Kidney tubule cell (primary cell): Measurements from ENCODE around the gene ZFAND3.

Experiments
- DNase-seq: peaks from one replicate; pipeline ENCODE4 v3.0.0-alpha.2; 2018; ENCODE audit warnings: low spot score

Gene ZFAND3

GRCh38 chr6:38169977-38170526, 350.5 kb downstream of the ZFAND3 start:
- DNase-seq = no peak

GRCh38 chr6:38170666-38171355, 351.3 kb downstream of the ZFAND3 start:
- no peak for DNase-seq

DNA sequence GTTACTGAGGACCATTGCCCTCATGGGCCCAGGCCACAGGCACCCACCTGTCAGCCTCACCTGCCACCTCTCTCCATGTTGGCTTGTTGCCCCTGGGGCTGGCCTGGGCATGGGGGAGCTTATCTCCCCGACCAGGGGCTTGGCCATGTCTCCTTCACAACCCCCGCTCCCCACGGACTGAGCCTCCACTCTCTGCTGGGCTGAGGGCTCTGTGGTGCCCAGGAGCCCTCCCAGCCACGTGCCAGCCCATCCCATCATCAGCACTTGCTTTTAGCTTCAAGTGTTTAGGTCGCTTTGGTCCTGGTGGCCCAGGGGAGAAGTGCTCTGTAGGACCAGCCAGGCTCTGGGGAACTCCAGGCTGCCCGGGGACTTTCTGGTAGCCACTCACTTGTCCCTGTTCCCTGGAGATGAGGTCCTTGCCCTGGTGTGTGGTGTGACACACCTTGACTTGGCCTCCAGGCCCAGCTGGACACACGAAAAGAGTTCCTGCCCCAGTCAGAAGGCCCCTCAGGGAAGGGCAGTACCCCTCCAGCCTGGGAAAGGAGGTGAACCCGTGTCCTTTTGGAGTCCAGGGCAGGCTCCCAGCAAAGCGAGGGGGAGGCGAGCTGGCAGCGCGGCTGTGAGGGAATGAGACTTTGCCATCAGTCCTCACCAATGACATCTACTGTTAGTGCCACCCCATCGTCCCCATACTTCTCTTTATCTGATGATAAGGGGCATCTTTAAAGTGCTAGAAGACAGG, 352.6 kb downstream of the ZFAND3 start:
- DNase-seq = no peak

GRCh38 chr6:38172739-38173410, 353.3 kb downstream of the ZFAND3 start:
- no peak for DNase-seq

DNA sequence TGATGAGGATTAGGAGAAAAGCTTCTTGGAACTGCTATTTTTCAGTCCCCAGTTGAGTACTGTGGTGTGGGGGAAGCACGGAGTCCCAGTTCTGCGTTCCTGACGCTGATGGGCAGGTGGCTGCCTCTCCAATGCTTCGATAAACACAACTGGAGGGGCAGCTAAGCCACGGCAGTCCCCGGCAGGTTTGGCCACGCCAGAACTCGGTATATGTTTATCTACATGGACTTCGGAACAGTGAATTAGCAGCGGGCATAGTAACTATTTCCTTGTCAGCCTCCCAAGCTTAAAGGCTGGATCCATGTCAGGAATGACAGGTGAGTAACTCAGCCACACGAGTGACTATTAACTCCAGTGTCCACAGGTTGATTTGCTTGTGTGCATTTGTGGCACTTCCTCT, 354.4 kb downstream of the ZFAND3 start:
- no peak for DNase-seq

DNA sequence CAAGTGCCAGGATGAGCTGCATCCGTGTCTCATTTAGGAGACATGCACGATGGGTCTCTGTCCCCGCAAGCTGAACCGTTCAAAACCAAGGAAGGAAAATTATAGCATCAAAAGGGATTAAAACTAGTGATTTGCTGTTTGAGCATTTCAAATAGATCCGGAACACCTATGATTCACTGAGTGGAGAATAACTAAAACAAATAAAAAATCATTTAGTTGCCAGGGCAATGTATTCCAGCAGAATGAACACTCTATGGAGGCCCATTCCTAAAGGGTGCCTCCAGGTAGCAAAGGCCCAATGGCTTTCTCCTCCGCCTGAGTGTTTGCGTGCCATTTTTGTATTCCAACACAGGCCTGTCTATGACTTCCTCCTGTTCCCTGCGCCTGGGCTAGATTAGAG, 354.8 kb downstream of the ZFAND3 start:
- no peak for DNase-seq

GRCh38 chr6:38174806-38175495, 355.4 kb downstream of the ZFAND3 start:
- DNase-seq = no peak

GRCh38 chr6:38175786-38176185, 356.3 kb downstream of the ZFAND3 start:
- DNase-seq = no peak

GRCh38 chr6:38176797-38177751, 357.5 kb downstream of the ZFAND3 start:
- no peak for DNase-seq

GRCh38 chr6:38177882-38178583, 358.5 kb downstream of the ZFAND3 start:
- DNase-seq = no peak

- DNase-seq = no peak
These were observed 359.0 kb downstream of the ZFAND3 start for GRCh38 chr6:38178584-38178886.

DNA sequence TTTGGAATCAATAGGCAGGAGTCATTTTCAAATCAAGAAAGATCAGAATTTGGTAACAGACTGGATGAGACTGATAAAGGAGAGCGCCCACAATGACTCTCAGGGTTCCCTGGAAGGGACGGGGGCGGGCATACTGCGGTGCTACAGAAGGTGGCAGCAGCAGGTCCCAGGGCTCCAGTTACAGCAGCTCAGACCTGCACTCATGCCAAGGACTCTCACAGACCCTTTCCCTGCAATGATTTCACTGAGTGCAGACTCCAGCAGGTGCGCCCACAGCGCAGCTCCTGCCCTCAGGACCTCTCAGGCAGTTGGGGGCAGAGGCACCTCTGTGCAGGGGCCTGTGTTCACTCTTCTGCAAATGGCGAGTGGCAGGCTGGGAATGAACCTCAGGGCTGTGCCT, 359.8 kb downstream of the ZFAND3 start:
- no peak for DNase-seq

- no peak for DNase-seq
These were observed 360.4 kb downstream of the ZFAND3 start for GRCh38 chr6:38179794-38180430.

DNA sequence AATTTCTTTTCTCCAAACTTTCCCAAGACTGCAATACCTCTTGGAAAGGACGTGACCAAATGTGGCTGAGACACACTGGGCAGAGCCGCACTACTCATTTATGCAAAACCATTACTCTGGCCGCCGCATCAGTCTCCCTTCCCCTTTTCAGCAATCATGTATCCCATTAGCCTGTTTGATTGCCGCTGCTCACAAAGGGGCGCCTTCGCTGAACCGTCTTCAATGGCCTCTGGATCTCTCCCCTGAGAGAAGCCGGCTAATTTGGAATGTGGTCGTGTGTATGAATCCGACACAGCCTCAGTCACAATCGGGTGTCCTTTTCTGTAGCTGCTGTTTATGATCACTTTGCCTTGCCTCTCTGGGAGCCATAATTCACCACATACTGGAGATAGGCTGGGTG, 361.1 kb downstream of the ZFAND3 start:
- no peak for DNase-seq

DNA sequence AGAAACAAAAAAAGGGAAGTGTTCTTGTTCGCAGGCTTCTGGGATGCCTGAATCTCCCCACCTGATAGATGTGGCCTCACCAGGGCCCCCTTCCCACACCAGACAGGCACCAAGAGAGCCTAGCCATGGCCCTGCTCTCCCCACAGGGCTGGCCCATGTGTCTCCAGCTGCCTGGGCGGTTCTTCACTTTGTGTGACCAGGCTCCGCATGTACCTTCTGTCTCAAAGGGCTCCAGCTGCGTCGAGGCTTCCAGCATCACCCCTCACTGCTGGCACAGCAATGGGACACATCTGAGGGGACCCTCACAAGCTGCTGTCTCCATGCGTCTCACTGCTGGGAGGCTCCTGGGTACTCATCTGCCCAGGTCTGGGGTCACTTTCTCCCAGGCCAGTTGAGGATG, 362.9 kb downstream of the ZFAND3 start:
- no peak for DNase-seq

- no peak for DNase-seq
These were observed 364.5 kb downstream of the ZFAND3 start for GRCh38 chr6:38183856-38184584.

DNA sequence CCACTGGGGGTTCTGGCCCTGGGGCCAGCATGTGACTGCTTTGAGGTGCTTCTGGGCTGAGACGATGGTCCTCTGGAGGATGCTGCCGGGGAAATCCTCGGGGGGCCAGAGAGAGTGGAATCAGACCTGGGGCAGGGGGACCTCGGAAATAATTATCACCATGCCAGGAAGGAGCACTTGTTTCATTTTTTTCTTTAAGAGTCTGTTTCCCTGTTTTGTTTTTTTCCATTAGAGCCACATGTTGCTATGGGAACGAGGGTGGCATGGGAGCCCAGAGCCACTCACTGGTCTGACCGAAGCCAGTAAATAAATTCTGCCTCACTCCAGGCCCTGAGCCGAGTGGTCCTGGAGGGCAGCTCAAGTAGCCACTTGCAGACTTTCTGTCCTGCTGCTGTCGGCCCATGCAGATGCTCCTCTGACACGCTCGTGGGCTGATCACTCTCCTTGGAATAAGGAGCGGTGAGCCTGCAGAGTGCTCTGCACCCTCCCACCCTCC, 365.1 kb downstream of the ZFAND3 start:
- no peak for DNase-seq

GRCh38 chr6:38185244-38185643, 365.7 kb downstream of the ZFAND3 start:
- no peak for DNase-seq

DNA sequence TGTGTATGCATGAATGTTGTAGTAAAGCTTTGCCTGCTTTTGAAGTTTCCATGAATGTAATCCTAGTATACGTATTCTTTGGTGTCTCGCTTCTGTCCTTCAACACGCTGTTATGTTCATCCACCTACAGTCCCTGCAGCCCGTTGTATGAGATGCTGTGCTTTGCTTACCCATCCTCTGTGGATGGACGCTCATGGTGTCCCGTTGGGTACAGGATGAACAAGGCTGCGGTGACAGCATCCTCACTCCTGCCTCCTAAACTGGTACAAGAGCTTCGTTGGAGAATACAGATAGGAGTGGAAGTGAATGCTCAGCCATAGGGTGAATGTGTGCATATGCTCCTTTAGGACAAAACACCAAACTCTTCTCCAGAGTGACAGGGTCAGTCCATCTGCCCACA, 366.2 kb downstream of the ZFAND3 start:
- DNase-seq = no peak
